NCI-H446 (cell line): ENCODE data around the gene BCLAF1.
"Not testable (repeated sequence)": the region's sequence is repeated elsewhere in the genome, so short reads cannot be mapped to it uniquely, and the experiment has no call there.

ENCODE experiments used
- DNase-seq, 2 experiments: peaks; one replicate each; lab custom pipeline; 2025; lab: John Stamatoyannopoulos, UW

Gene BCLAF1

DNA sequence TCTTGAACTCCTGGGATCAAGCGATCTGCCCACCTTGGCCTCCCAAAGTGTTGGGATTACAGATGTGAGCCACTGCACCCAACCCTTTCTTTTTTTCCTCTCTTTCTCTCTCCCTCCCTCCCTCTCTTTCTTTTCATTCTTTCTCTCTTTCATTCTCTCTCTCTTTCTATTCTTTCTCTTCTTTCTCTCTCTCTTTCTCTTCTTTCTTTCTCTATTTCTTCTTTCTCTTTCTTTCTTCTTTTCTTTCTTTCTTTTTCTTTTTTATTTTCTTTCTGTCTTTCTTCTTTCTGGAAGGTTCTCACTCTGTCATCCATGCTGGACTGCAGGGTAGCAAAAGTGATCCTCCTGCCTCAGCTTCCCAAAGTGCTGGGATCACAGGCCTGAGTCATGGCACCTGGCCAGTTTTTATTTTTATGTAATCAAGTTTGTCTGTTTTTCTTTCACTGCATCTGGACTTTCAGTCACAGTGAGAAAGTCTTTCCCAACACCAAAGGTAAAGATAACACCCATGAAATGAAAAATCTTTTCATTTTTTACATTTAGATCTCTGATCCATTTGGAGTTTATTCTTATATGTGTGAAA is 20.2 kb upstream of the BCLAF1 start:
- no peak for DNase-seq

GRCh38 chr6:136309171-136309570 is 19.5 kb upstream of the BCLAF1 start:
- DNase-seq, result no peak

- not testable (repeated sequence) for DNase-seq
These were observed 18.8 kb upstream of the BCLAF1 start for GRCh38 chr6:136308469-136308868.

GRCh38 chr6:136307351-136307750 is 17.7 kb upstream of the BCLAF1 start:
- peak in 1 of 2 experiments; percentile 52 for DNase-seq

DNA sequence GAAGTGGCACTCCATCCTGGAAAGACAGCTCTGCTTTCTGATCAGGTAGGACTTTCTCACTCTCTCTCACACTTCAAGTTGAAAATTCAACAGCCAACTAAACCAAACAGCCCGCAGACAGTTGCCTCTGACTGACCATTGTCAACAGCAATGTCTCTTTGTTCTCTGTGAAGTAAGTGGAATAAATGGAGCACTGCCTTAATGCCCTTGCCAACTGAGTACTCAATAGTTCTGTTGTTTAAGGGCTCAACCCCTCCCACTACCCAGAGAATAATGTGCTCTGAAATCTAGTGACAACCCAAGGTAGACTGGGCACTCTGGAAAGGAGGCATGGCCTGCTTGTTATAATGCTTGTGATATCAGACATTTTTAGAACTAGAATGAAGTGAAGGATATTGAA is 16.8 kb upstream of the BCLAF1 start:
- DNase-seq, result no peak

- no peak for DNase-seq
These were observed 14.8 kb upstream of the BCLAF1 start for GRCh38 chr6:136304410-136304809.

- DNase-seq, result no peak
These were observed 13.9 kb upstream of the BCLAF1 start for GRCh38 chr6:136303516-136303915.

DNA sequence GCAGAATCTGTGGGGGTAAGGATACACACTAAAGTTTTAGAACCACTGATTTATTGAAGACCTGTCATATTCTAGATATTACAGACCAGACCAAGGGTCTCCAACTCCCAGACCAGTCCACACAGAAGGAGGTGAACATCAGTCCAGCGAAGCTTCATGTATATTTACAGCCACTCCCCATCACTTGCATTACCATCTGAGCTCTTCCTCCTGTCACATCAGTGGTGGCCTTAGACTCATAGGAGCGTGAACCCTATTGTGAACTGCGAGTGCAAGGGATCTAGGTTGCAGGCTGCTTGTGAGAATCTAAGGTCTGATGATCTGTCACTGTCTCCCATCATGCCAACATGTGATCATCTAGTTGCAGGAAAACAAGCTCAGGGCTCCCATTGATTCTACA is 5.0 kb upstream of the BCLAF1 start:
- DNase-seq, result no peak

DNA sequence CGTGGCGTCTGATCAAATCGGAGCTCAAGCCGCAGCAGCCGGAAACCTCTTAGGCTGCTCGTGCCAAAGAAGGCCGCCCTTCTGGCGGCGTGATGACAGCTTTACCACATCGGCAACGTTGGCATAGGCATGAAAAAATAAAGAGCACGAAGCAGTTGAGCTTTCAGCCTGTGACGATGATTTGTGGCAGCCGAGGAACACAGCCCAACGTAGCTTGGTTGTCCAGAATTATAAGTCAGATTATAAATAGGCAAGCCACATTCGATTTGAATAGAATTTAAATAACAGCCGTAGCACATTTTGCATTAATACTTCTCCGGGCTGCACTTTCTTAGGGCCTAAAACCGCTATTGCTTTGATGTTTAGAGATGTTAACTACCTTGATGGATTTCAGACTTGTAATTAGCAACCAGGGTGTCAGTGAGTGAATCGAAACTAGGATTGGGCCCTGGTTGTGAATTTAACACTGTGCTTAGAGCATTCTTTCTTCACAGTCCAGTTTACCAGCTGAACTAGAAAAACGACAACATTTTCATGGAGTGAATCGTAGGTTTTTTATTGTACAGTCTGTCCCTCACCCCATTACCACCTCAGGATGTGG is 864 bp upstream of the BCLAF1 start:
- peak; percentile 80 to 92 for DNase-seq

- peak; percentile 61 to 92 for DNase-seq
These were observed 393 bp downstream of the BCLAF1 start for GRCh38 chr6:136289327-136289578.

GRCh38 chr6:136288566-136289326 is 900 bp downstream of the BCLAF1 start:
- DNase-seq, result peak; percentile 36 to 49

GRCh38 chr6:136284909-136285308 is 4.7 kb downstream of the BCLAF1 start:
- no peak for DNase-seq

DNA sequence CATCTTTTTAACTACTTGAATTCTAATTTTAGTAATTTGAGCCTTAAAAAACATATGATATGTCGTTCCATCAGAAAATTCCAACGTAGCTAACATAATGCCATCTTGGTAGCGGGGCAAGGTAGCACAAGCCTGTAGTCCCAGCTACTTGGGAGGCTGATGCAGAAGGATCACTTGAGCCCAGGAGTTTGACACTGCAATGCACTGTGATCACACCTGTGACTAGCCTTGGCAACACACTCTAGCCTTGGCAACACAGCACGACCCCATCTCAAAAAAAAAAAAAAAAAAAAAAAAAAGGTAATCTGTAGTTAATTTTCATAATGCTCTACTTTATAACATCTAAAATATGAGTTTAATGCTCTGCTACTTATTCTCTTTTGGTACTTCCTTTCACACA is 6.7 kb downstream of the BCLAF1 start:
- DNase-seq, result no peak

GRCh38 chr6:136280032-136280609 is 9.5 kb downstream of the BCLAF1 start:
- DNase-seq, result no peak

DNA sequence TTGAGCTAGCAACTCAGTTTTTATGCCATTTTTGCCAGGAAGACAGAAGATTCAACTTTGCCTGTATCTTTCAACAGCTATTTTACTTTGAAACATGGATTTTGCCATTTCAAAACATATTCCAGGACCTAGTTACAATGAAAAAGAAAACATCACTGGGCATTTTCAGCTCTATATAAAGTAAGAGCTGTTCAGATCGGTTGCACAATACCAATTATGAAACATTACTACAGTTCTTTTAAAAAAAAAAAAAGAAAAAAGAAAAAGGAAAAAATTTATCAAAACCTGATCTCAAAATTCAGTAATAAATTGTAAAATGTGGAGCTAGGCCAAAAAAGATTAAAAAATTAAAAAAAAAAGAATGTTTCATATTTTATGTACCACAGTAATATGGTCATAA is 15.6 kb downstream of the BCLAF1 start:
- DNase-seq, result no peak

DNA sequence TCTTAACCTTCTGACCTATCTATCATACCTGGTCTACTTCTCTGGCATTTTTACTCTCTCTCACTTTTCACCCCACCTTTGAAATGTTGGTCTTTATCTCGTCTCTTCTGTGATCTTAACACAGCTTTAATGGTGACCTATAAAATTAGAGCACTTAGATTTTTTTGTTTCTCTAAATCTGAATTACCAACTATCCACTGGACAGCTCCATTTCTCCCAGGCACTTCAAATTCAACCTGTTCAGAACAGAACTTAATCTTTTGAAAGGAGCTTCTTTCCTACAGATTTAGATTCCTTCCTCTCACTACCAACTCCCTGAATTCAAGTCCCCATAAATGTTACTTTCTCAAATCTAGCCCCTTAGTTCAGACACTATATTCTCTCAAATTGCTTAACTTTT is 24.5 kb downstream of the BCLAF1 start:
- no peak for DNase-seq

- no peak for DNase-seq
These were observed 26.7 kb downstream of the BCLAF1 start for GRCh38 chr6:136262940-136263339.

DNA sequence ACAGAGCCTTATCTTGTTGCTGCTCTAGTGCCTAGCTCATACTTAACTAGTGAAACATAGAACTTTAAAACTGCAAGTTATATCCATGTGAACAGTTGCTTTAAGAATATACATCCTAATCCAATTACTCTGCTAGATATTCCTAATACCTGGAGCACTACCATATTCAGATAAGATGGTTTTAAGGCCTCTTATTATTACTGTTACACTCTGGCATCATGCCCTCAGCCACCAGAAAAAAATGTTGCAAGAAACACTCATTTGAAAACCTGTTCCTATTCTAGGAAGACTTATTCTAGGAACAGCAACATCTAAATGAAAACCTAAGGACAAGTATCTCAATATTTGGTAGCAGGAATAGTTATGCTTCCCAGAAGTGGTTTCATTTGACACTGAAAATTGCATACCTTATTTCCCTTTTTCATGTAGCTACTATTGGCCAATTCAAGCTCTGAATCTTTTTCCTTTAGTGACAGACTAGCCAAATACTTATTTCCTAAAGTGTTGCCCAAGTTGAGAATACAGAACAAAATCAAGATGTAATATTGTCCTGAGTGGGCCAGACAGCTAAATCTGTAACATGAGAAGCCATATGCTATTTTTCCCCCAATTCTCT is 34.7 kb downstream of the BCLAF1 start:
- no peak for DNase-seq

DNA sequence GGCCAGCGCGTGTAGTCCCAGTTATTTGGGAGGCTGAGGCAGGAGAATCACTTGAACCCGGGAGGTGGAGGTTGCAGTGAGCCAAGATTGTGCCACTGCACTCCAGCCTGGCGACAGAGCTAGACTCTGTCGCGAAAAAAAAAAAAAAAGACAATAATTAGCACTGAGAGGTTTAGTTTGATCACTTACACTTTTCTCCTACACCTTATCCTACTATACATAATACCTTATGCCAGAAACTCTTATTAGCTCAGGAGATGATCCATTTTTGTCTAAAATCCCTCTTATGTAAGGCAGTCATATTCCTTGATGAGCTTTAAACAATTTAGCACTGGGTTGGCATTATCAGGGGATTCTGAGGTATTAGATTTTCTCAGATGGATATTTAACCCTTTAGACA is 35.9 kb downstream of the BCLAF1 start:
- no peak for DNase-seq

- DNase-seq, result no peak
These were observed 37.2 kb downstream of the BCLAF1 start for GRCh38 chr6:136252441-136252840.

DNA sequence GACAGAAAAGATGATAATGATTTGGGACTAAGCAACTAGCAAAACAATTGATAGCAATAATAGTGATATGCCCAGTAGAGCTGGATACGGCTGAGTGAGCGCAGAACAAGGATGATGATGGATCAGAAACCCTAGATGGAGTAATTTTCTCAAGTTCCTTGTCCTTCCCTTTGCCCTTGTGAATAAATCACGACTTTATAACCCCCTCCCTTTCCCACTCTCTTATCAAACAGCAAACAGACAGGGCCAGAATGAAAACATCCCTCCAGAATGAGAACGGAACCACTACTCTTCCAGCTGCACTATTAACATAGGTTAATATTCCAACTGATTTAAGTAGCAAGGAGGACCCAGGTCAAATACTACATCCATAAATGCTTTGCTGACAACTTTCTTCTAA is 38.3 kb downstream of the BCLAF1 start:
- DNase-seq, result no peak

DNA sequence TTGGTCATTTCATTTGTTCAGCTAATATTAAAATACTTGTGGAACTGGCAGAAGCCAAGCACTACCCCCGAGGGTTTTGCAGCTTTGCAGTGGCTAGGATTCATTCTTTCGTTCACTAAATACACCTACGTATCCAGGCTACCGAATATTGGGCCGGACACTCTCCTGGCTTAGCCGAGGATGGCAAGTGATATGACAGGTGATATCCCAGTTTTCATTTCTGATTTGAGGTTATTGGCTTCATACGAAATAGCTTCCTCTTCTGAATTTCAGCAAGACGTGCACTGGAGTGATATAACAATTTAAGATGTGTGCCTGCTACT is 39.0 kb downstream of the BCLAF1 start:
- DNase-seq, result no peak
